GM18519 (cell line): ENCODE measurements around the gene LMBR1.
"Not testable (repeated sequence)": the region's sequence is repeated elsewhere in the genome, so short reads cannot be mapped to it uniquely, and the experiment has no call there.

Experiments
- ATAC-seq: cut with Tn5 transposase; IDR thresholded peaks from one replicate; pipeline ENCODE4 v1.9.1; 2021; ENCODE audit warnings: mild to moderate bottlenecking, moderate library complexity; ENCODE audit not compliant: unreplicated experiment, low FRiP score

The LMBR1 gene

GRCh38 chr7:156666368-156667109, 226.4 kb downstream of the LMBR1 start:
- no peak for ATAC-seq

DNA sequence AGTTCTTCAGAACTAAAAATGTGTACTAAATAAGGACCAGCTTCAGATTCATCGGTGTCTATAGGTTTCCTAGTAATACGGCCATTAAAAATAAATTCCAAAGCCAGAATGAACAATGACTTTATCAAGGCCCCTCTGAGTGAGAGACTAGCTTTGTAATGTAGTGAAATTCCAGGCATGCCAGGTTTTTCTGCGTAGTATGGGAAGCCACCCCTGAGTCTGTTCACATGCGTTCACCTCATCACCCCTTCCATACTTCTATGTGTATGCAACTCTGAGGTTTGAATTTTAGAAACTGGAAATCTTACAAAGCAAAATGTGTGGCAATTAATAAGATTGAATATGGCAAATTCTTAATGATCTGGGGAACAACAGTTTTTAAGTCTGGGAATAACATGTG, 227.9 kb downstream of the LMBR1 start:
- no peak for ATAC-seq

DNA sequence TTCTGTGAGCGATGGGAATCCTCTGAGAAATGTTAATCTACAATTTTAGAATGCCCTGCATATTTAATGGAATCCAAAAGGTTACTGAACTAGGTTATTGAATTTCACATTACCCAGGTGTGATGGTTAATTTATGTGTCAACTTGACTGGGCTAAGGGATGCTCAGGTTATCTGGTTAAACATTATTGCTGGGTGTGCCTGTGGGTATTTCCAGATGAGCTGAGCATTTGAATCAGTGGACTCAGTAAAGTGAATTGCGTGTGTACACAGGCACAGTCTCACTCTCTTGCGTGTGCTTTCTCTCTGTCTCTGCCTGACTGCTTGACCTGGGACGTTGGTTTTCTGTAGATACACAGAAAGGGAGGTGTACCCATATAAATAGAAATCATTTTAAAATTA, 230.7 kb downstream of the LMBR1 start:
- ATAC-seq, result no peak

- no peak for ATAC-seq
These were observed 231.3 kb downstream of the LMBR1 start for GRCh38 chr7:156661637-156662036.

GRCh38 chr7:156659961-156660360, 233.0 kb downstream of the LMBR1 start:
- no peak for ATAC-seq

DNA sequence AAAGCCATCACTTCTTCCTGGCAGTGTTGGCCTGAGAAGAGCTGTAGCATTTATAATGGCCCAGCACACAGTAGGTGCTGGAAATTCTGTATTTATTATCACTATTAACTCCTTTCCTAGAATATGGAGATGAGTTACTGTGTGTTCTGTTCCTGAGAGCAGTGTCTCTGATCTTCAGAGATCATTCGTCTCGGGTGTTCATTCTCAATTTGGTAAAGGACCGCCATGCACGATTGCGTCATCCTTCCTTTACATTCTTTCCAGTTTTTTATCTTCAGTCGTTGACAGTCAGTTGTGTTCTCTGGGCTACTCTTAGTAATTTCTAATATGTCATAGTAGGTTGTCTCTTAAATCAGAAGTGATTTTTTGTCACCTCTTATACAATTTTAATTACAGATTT, 233.8 kb downstream of the LMBR1 start:
- ATAC-seq, result no peak

DNA sequence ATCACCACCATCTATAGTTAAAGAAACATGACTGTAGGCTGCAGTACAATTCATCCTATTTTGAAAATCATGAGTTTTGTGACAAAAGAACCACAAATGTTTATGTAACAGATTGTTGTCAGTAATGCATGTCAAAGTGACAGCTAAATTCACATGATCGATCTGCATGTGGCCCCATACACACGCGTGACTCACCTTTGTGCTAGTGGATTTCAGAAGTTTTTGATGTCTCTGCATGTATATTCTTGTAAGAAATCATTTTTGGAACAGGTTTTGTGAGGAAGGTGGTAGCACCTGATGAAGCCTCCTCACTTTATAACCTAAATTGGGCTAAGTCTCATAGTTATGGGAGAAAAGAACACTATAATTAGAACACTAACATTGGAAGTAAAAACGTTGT, 235.3 kb downstream of the LMBR1 start:
- no peak for ATAC-seq

DNA sequence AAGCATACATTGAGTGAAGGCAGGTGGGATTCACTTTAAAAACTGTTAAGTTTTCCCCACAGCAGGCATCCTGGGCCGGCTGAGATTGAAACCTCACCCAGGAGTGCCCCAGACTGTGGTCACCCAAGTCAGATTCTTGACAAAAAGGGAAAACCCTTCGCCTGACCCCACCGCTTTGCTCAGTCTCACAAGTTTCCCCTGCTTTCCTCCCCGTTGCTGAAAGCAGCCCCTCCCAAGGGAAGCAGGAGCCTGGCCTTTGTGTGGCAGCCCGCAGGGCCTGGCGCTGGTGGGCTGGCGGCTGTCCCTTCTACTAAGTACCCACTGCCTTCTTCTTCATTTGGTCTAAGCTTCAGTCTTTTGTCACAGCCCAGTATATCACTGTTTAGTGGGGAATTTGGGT, 236.4 kb downstream of the LMBR1 start:
- no peak for ATAC-seq

- ATAC-seq, result no peak
These were observed 237.0 kb downstream of the LMBR1 start for GRCh38 chr7:156655983-156656382.

- no peak for ATAC-seq
These were observed 237.7 kb downstream of the LMBR1 start for GRCh38 chr7:156655251-156655650.

DNA sequence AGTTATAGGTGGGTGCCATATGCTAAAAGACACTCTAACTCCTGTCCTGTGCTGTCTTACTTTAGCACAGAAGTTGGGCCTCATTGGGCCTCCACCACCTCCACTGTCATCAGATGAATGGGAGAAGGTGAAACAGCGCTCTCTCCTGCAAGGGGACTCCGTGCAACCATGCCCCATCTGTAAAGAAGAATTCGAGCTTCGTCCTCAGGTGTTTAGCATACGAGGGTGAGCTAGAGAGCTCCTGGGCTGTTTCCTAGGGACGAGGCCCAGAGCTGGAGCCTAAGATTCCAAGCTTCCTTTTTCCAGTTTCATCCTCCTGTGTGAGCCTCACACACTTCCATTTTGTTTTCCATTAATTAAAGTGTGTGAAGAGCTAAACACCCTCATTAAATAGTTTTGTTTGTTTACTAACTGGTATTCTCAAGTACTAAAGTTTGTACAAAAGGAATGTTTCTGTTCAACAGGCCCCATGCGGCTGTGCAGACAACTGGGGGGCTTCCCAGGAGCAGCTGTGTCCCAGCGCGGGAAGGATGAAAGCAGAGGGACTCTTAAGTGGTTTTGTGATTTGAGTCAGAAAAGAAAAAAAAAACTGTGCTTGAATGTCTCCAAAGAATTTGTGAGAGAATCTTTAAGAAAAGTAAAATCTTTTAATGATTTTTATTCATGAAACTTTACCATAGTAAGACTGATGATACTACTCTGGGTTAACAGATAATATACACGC, 238.3 kb downstream of the LMBR1 start:
- ATAC-seq, result no peak

DNA sequence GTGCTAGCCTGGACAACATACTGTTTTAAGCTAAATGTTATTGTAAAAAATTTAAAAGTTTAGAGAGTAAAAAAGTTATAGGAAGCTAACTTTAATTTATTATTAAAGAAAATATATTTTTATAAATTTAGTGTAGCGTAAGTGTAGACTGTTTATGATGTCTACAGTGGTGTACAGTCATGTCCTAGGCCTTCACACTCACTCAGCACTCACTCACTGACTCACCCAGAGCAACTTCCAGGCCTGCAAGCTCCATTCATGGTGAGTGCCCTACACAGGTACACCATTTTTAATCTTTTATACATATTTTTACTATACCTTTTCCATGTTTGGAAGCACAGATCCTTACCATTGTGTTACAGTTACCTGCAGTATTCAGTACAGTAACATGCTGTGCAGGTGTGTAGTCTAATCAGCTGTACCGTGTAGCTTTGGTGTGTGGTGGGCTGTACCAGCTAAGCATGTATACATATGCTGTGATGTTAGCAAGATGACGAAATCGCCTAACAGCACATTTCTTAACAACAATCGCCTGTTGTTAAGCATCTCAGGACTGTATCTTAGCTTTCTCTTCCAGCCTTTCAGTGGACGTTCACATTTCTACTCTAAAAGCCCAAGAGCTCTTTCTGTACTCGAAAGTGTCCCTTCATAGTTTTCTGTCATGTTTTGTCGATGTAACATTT, 240.0 kb downstream of the LMBR1 start:
- no peak for ATAC-seq

DNA sequence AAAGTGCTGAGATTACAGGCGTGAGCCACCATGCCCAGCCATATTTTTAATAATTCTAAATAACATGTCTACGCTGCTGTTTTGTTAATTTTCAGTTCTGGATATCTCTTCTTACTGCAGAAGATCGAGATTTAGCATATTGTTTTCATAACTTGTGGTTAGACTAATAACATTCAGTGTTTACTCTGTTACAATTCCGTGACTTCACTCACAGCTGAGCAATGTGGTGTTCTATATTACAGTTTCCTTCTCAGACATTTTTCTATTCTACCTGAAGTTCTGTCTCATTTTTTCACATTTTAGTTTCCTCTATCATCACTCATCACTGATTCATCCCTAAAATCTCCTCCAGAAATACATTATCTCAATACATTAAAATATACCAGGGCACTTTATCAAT, 241.5 kb downstream of the LMBR1 start:
- no peak for ATAC-seq

DNA sequence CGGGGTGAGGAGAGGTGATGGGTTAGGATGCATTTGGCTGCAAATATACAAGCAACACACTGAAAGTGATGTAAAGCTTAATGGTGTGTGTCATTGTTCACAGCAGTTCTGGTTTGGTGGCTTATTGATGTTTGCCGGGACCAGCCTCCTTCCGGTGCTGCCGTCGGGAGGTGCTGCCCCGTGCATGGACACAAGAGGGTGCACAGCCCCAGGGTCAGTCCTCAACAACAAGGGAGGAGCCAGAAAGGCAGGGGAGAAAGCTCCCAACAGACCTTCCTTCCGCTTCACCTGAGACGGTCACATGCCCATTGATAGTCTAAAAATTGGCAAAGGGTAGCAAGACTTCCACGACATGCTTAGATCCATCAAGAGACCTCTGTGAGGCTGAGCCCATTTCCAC, 242.9 kb downstream of the LMBR1 start:
- ATAC-seq, result no peak

DNA sequence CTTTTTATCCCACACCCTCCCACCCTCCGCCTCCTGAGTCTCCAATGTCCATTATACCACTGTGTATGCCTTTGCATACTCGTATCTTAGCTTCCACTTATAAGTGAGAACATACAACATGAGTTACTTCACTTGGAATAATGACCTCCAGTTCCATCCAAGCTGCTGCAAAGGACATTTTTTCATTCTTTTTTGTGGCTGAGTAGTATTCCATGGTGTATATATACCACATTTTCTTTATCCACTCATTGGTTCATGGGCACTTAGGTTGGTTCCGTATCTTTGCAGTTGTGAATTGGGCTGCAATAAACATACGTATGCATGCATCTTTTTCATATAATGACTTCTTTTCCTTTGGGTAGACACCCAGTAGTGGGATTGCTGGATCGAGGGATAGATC, 245.7 kb downstream of the LMBR1 start:
- ATAC-seq, result not testable (repeated sequence)

GRCh38 chr7:156642306-156643045, 250.5 kb downstream of the LMBR1 start:
- ATAC-seq, result no peak

GRCh38 chr7:156640949-156641485, 252.0 kb downstream of the LMBR1 start:
- peak; percentile 31 for ATAC-seq

DNA sequence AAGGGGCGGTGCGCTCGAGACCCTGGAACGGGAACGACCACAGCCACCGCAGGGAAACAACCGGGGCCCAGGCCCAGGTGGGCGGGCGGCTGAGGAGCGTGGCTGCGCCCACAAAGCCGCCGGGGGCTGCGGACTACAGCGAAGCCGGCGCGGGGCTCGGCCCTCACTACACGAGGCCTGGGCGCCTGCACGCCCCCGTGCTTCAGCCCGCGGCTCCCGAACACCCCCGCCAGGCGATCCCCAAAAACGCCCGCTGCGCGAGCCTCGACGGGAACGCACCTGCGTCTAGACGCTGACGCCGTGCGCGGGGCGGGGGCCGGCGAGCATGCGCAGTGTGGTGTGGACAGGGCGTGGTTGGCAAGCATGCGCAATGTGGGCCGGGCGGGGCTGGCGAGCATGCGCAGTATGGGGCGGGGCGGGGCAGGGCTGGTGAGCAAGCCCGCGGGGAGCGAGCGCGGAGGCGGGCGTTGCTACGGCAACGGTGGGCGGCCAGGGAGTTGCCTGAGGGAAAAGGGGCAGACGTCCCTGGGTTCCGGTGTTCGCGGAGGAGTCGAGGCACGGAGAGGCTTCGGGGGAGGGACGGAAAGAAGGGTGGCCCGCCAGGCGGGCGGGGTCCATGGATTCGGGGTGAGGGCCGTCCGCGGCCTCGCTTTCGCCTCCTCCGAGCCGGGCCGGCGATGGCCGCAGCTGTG, 252.6 kb downstream of the LMBR1 start, which contains the start of gene RNF32:
TSS of gene RNF32 (plus strand) at position 518 of the 692 bp plus-strand sequence. CDS start 3,104 bp downstream, outside the sequence.
- peak; percentile 60 for ATAC-seq

- no peak for ATAC-seq
These were observed 253.3 kb downstream of the LMBR1 start for GRCh38 chr7:156639426-156640256.
